ENCODE data around the gene HOXC4. TPM values are rescaled to one million over a fixed set of nuclear protein-coding genes. Genes with fewer than 3 reads are reported as not detected.

Gene HOXC4
- total and polyA plus RNA-seq, 10 of the 15 experiments (the other 5 are each of a cell fraction or from before 2014, with no cell fraction given) = 1.0 to 11.4 (median 4.2) TPM

DNA sequence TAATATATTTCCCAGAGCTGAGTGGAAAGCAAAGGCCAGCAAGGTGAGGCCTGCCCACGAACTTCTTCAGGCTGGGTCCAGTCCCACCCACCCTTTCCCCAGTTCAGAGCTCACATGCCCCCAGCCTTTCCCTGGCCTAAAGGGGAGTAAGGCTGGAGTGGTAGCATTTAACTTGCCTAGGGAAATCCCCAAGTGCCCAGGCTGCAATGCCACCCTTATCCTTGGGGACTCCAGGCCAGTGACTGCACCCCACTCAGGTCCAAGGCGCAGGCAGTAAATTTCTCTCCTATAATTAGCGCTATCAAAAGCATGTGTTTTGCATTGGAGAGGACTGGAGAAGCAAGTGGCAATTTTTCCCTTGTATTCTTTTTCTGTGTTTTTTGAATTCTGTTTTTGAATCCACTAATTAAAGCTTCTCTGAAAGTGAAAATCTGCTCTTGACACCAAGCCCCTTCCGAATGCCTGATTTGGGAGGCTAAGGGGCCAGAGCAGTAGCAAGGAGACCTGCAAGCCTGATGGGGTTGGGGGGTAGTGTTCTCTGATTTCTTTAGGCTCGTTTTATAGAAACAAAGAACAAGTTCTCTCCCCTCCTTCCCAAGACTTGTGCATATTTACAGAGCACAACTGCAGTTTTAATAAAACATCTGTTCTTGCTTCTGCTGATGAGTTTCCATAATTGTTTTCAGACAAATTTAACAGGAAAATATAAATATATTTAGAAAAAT, 28.9 kb upstream of the HOXC4 start (continued):
- TF ChIP-seq, protein P1, sequence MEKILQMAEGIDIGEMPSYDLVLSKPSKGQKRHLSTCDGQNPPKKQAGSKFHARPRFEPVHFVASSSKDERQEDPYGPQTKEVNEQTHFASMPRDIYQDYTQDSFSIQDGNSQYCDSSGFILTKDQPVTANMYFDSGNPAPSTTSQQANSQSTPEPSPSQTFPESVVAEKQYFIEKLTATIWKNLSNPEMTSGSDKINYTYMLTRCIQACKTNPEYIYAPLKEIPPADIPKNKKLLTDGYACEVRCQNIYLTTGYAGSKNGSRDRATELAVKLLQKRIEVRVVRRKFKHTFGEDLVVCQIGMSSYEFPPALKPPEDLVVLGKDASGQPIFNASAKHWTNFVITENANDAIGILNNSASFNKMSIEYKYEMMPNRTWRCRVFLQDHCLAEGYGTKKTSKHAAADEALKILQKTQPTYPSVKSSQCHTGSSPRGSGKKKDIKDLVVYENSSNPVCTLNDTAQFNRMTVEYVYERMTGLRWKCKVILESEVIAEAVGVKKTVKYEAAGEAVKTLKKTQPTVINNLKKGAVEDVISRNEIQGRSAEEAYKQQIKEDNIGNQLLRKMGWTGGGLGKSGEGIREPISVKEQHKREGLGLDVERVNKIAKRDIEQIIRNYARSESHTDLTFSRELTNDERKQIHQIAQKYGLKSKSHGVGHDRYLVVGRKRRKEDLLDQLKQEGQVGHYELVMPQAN (conservative IDR thresholded peaks at IDR 0.05) = no peak

DNA sequence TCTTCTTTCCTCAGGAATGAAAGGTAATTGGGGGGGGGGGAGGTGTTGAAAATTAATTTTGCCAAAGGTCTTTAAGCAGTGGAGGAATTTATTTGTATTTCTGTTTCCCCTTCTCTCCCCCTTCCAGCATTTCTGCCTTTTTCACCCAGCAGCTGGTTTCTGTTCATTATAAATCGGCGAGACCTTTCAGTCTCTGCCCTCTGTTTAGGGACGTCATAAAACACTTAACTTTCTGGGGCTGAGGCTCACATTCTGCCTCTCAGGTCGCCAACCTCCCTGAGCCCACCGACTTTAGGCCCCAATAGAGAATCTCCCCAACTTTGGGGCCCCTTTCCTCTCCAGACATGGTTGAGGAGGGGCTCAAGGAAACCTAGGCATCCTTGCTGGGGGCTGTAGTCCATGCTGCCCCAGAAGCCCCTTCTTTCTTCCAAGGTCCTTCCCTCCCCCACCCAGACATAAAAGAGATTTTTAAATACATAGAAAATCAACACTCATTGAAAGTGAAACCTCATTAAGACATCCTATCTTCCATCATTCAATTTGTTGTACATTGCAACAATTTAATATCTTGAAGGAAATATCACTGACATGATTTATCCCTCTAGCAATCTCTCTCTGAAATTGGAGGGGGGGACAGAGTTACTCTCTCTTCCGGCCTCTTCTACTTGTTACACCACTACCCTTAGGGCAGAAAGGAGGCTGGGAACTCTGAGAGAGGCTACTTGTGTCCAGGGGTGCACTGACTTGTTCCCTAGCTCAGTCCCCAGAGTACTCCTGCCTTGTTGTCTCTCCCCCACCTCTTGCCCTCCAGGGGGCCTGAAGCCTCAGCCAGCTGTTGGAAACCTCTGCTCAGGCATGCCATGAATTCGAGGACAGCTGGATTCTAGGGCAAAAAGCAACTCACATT, 27.9 kb upstream of the HOXC4 start:
- Histone ChIP-seq H3K4me3 (no peak overlapping the region), H3K27ac (ENCODE audit: control insufficient read depth, insufficient read depth) (no peak overlapping the region), H3K9me3 (replicated peaks; ENCODE audit: control insufficient read depth, insufficient read depth, low read length) (no peaks in the 10 kb centered on the region), H3K4me2 (ENCODE audit: control insufficient read depth, insufficient read depth) (peak overlapping the region; percentile 35), H3K27me3 (replicated peaks in 1 of 2; ENCODE audit: control insufficient read depth in 2 of 2, insufficient read depth in 2 of 2, low read length in 1 of 2) (peaks cover 5 to 18% of the 10 kb centered on the region in 2 experiments), H2AFZ (ENCODE audit: control insufficient read depth, low read depth, low read length) (peak overlapping the region; percentile 21; the same call in 1 of the 2 replicates), H3K9ac (ENCODE audit: control insufficient read depth, insufficient read depth, low read length) (no peak overlapping the region), H3K79me2 (ENCODE audit: control insufficient read depth, insufficient read depth, low read length) (no peaks in the 10 kb centered on the region), H3K4me1 (ENCODE audit: control insufficient read depth, insufficient read depth, low read length) (peaks cover 16% of the 10 kb centered on the region), H4K20me1 (ENCODE audit: control insufficient read depth, insufficient read depth) (no peaks in the 10 kb centered on the region), H3K36me3 (ENCODE audit: control insufficient read depth in 2 of 2, insufficient read depth in 2 of 2, low read length in 1 of 2) (no peaks in the 10 kb centered on the region)
- DNase-seq (ENCODE audit: low read depth, low spot score) (no peak), FAIRE-seq (no peak), ATAC-seq (no peak)
- BruUV-seq (replicated peaks) = no TSS peak
- ChIA-PET SMC1A (ENCODE audit: uncharacterized antibody, unreplicated experiment) (interaction anchor here (0.8 to 1.9 kb wide), 9 partner anchors 8 to 185 kb away, joined by 3 to 9 read pairs (median 4); partner anchors contain the start of gene HOXC4), POLR2A (interaction anchor here (1.2 kb wide), 1 partner anchor 20 kb away, joined by 3 read pairs; no protein-coding TSS in a partner anchor), RAD21 (ENCODE audit: unreplicated experiment) (interaction anchor here (0.7 to 12.6 kb wide), 6 partner anchors 13 to 330 kb away, joined by 3 to 222 read pairs (median 4); partner anchors contain the start of genes HOXC8 and SMUG1), CTCF (interaction anchor here (0.6 to 13.4 kb wide), 8 partner anchors 9 to 337 kb away, joined by 3 to 343 read pairs (median 14); partner anchors contain the start of genes HOXC4, HOXC8 and SMUG1)
- intact Hi-C loops (cut with micrococcal nuclease; ENCODE audit: unreplicated experiment) = no loop called here
- no peak for TF ChIP-seq SRF (IDR thresholded peaks at IDR 0.05; ENCODE audit: low read depth in 2 of 2, low read length in 2 of 2)
- no peak for TF ChIP-seq RCOR1 (conservative IDR thresholded peaks at IDR 0.05; ENCODE audit: low read depth, low read length)
- no peak for TF ChIP-seq RBBP5 (conservative IDR thresholded peaks at IDR 0.05)
- TF ChIP-seq HDGF (IDR thresholded peaks at IDR 0.05) = no peak
- in situ Hi-C loops (cut with MboI) = loop anchor here (10.0 kb wide), 2 partner anchors 169 to 339 kb away; partner anchors contain the start of gene GPR84
- 31% methylated on average over 7 of the region's 7 CpGs for WGBS (ENCODE audit: insufficient coverage, insufficient replicate concordance, low lambda C conversion rate, missing lambda C conversion rate)

Measured in GM12878 (cell line).